GM23338 (cell line): Measurements from ENCODE around the gene MDM4. TPM values are rescaled to one million over a fixed set of nuclear protein-coding genes. Genes with fewer than 3 reads are reported as not detected.
"Not testable (repeated sequence)": the region's sequence is repeated elsewhere in the genome, so short reads cannot be mapped to it uniquely, and the experiment has no call there.

Source experiments
- ATAC-seq: fragments of 200-7000 bp; cut with Tn5 transposase; 3 replicates; pipeline ENCODE4 v1.9.1; 2020
- DNase-seq: peaks from one replicate; pipeline ENCODE4 v3.0.0-alpha.2; 2015; ENCODE audit warnings: low spot score
- H2AFZ ChIP-seq: fragments of 200-600 bp; sonication (generic); 2 replicates; pipeline ENCODE4 v1.8.0; 2016; ENCODE audit warnings: antibody characterized with exemption, mild to moderate bottlenecking, moderate library complexity
- H3F3A ChIP-seq: fragments of 200-600 bp; sonication (generic); replicated peaks from 2 replicates; pipeline ENCODE4 v1.8.0; 2017; ENCODE audit warnings: antibody characterized with exemption, mixed run types, low read depth
- H3K27ac ChIP-seq: fragments of 200-600 bp; sonication (generic); 2 replicates; pipeline ENCODE4 v1.6.1; 2016; ENCODE audit warnings: low read depth
- H3K27me3 ChIP-seq: fragments of 200-600 bp; sonication (generic); 2 replicates; pipeline ENCODE4 v1.8.0; 2016; ENCODE audit warnings: mild to moderate bottlenecking, mixed run types, moderate library complexity; ENCODE audit not compliant: insufficient read depth
- H3K36me3 ChIP-seq: fragments of 200-600 bp; sonication (generic); 2 replicates; pipeline ENCODE4 v1.8.0; 2016; ENCODE audit warnings: mild to moderate bottlenecking; ENCODE audit not compliant: insufficient read depth
- H3K4me1 ChIP-seq: fragments of 200-600 bp; sonication (generic); 2 replicates; pipeline ENCODE4 v1.8.0; 2016; ENCODE audit warnings: mild to moderate bottlenecking, moderate library complexity; ENCODE audit not compliant: insufficient read depth
- H3K4me2 ChIP-seq: fragments of 200-600 bp; sonication (generic); 2 replicates; pipeline ENCODE4 v1.7.1; 2017; ENCODE audit warnings: mixed run types
- H3K4me3 ChIP-seq: fragments of 200-600 bp; sonication (generic); 2 replicates; pipeline ENCODE4 v1.6.1; 2016; ENCODE audit warnings: mixed run types
- H3K79me2 ChIP-seq: fragments of 200-600 bp; sonication (generic); replicated peaks from 2 replicates; pipeline ENCODE4 v1.8.0; 2017; ENCODE audit warnings: mild to moderate bottlenecking; ENCODE audit not compliant: insufficient read depth
- H3K9me2 ChIP-seq: fragments of 200-600 bp; sonication (generic); 2 replicates; pipeline ENCODE4 v1.8.0; 2017; ENCODE audit not compliant: insufficient read depth
- H4K20me1 ChIP-seq: fragments of 200-600 bp; sonication (generic); replicated peaks from 2 replicates; pipeline ENCODE4 v1.8.0; 2017; ENCODE audit warnings: mild to moderate bottlenecking; ENCODE audit not compliant: insufficient read depth
- H3K27ac Mint-ChIP-seq: 2 replicates; pipeline ENCODE4 v1.8.0; 2020; ENCODE audit warnings: inconsistent platforms, mild to moderate bottlenecking, moderate library complexity, mixed read lengths
- H3K27me3 Mint-ChIP-seq: 3 replicates; pipeline ENCODE4 v1.8.0; 2022; ENCODE audit warnings: low read depth, mild to moderate bottlenecking, moderate library complexity, mixed read lengths, inconsistent platforms; ENCODE audit not compliant: insufficient read depth, poor library complexity
- H3K36me3 Mint-ChIP-seq: 3 replicates; pipeline ENCODE4 v1.8.0; 2021; ENCODE audit warnings: low read depth, mild to moderate bottlenecking, inconsistent platforms, moderate library complexity, mixed read lengths
- H3K4me1 Mint-ChIP-seq: 3 replicates; pipeline ENCODE4 v1.8.0; 2020; ENCODE audit warnings: mild to moderate bottlenecking, inconsistent platforms, mixed read lengths
- H3K4me3 Mint-ChIP-seq: 3 replicates; pipeline ENCODE4 v1.8.0; 2021; ENCODE audit warnings: moderate library complexity, mild to moderate bottlenecking, inconsistent platforms, mixed read lengths
- H3K9me3 Mint-ChIP-seq: 3 replicates; pipeline ENCODE4 v1.8.0; 2020; ENCODE audit warnings: moderate library complexity, mild to moderate bottlenecking, inconsistent platforms, mixed read lengths
- CTCF ChIP-seq, 2 experiments: fragments of 200-600 bp in 1 of 2; sonication (generic) in 1 of 2; conservative IDR thresholded peaks; 2 replicates each; pipeline versions ENCODE4 v1.5.1 to v1.6.1; 2016 to 2017; ENCODE audit warnings: antibody characterized with exemption in 2 of 2, low read depth in 2 of 2, mild to moderate bottlenecking in 2 of 2, moderate library complexity in 1 of 2
- ETS1 ChIP-seq: IDR thresholded peaks from 2 replicates; pipeline ENCODE4 v1.6.1; 2016; ENCODE audit warnings: antibody characterized with exemption
- EZH2phosphoT487 ChIP-seq: fragments of 200-600 bp; sonication (generic); IDR thresholded peaks from one replicate; pipeline ENCODE4 v1.8.1; 2018; ENCODE audit warnings: antibody characterized with exemption; ENCODE audit not compliant: unreplicated experiment
- REST ChIP-seq: IDR thresholded peaks from one replicate; pipeline ENCODE4 v1.6.1; 2018; ENCODE audit warnings: antibody characterized with exemption; ENCODE audit not compliant: unreplicated experiment
- ZNF114 ChIP-seq: fragments of 250-450 bp; sonication (Bioruptor Pico); IDR thresholded peaks from 2 replicates; pipeline ENCODE4 v1.5.0; 2020; ENCODE audit warnings: mild to moderate bottlenecking, moderate library complexity
- ZNF331 ChIP-seq: fragments of 250-450 bp; sonication (Bioruptor Pico); IDR thresholded peaks from 2 replicates; pipeline ENCODE4 v1.5.0; 2020; ENCODE audit warnings: low read depth, mild to moderate bottlenecking, moderate library complexity
- polyA plus RNA-seq: library from polyadenylated mRNA; unstranded; fragments of >200 nt; fragmentation: Nextera tagmentation; extraction: Ambion mirVana; gene quantifications from 2 replicates; pipeline ENCODE4 v1.2.1, GENCODE V29; 2016
- total RNA-seq: library from RNA; depleted of rRNA; stranded (reverse); fragments of >200 nt; shearing (Covaris generic); gene quantifications from 2 replicates; pipeline ENCODE4 v1.2.3, GENCODE V29; 2014

MDM4 gene
- total and polyA plus RNA-seq, 2 experiments from 2014 or later, result 24.8 to 56.1 TPM

GRCh38 chr1:204569478-204569877 is 53.3 kb downstream of the MDM4 start (continued):
- no peak for TF ChIP-seq ZNF114

- H3K36me3 ChIP-seq, H3K4me2 ChIP-seq, H3K4me3 ChIP-seq, H3K9me2 ChIP-seq, ATAC-seq, H3K27ac ChIP-seq, H3K27ac Mint-ChIP-seq, DNase-seq, H3F3A ChIP-seq, H3K36me3 Mint-ChIP-seq, H2AFZ ChIP-seq, H3K9me3 Mint-ChIP-seq, H4K20me1 ChIP-seq, H3K79me2 ChIP-seq, H3K27me3 ChIP-seq, H3K4me3 Mint-ChIP-seq: not testable (repeated sequence)
- H3K4me1 ChIP-seq, result peaks cover 62% of the 10 kb centered on the region
- Mint-ChIP-seq H3K4me1 (peaks cover 72% of the 10 kb centered on the region), H3K27me3 (peaks cover 11% of the 10 kb centered on the region)
Observed at GRCh38 chr1:204570021-204570420, 53.8 kb downstream of the MDM4 start.

- Mint-ChIP-seq H3K27ac (no peak overlapping the region), H3K36me3 (no peaks in the 10 kb centered on the region), H3K4me3 (no peak overlapping the region)
Observed at GRCh38 chr1:204571128-204571527, 54.9 kb downstream of the MDM4 start.

More at GRCh38 chr1:204571128-204571527, 54.9 kb downstream of the MDM4 start:
- H3K4me1 ChIP-seq, result peaks cover 66% of the 10 kb centered on the region
- Mint-ChIP-seq H3K4me1 (peaks cover 73% of the 10 kb centered on the region), H3K27me3 (peaks cover 17% of the 10 kb centered on the region), H3K9me3 (no peaks in the 10 kb centered on the region; the same call in 2 of the 3 replicates)
- H3K79me2 ChIP-seq, result no peaks in the 10 kb centered on the region
- H3K27me3 ChIP-seq, result 0 out of 2 replicates have a peak, but pooled peaks cover 5% of the 10 kb centered on the region
- H3K27ac ChIP-seq, result no peak overlapping the region
- no peak overlapping the region for H2AFZ ChIP-seq
- no peaks in the 10 kb centered on the region for H4K20me1 ChIP-seq
- TF ChIP-seq EZH2phosphoT487 (no peak), REST (no peak), ETS1 (no peak), ZNF114 (no peak), ZNF331 (no peak), CTCF (conservative IDR thresholded peaks at IDR 0.05; ENCODE audit: low read depth in 2 of 2) (no peak)
- H3K36me3 ChIP-seq, result no peaks in the 10 kb centered on the region
- DNase-seq, result no peak
- H3K4me3 ChIP-seq, result no peak overlapping the region
- peaks cover 10% of the 10 kb centered on the region; the same call in 1 of the 2 replicates for H3F3A ChIP-seq
- no peak overlapping the region for H3K4me2 ChIP-seq
- H3K9me2 ChIP-seq, result no peaks in the 10 kb centered on the region
- no peak for ATAC-seq
